ENCODE results near the gene BANF2.

The BANF2 gene

DNA sequence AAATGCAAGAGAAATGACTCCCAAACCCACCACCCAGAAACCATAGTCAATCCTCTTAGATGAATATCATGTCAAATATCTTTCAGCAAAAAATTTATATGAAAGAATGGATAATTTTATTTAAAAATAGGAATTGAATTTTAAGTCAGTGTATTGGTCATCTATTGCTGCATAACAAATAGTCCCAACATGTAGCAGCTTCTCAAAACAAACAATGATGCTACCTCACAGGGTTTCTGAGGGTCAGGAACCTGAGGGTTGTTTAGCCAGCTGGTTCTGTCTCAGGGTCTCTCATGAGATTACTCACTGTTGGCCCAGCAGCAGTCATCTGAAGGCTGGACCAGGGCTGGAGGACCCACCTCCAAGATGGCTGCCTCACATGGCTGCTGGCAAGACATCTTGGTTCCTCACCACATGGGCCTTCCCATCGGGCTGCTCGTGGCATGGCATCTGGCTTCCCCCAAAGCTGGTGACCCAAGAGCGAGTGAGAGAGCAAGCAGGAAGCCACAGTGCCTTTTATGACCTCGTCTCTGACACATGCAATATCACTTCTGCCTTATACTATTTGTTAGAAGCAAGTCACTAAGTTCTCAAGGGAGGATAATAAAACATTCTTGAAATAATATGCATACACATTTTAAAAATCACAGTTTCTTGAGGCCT is 36.3 kb downstream of the BANF2 start:
- DNase-seq: no peak

DNA sequence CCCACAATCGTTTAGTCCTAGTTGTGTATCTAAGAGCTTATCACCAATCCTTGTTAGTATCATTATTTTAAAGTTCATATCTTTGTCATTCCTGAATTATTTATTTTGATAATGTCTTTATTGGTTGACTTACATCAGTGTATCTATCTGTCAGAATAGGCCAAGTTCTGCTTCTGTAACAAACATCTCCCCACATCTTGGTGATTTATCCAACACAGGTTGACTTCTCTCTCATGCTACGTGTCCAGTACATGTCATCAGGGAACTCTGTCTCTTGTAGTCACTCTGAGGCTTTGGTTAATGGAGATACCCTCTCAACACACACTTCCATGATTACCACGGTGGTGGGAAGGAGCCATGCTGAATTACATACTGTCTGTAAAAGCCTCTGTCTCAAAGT is 38.4 kb downstream of the BANF2 start:
- no peak for DNase-seq

DNA sequence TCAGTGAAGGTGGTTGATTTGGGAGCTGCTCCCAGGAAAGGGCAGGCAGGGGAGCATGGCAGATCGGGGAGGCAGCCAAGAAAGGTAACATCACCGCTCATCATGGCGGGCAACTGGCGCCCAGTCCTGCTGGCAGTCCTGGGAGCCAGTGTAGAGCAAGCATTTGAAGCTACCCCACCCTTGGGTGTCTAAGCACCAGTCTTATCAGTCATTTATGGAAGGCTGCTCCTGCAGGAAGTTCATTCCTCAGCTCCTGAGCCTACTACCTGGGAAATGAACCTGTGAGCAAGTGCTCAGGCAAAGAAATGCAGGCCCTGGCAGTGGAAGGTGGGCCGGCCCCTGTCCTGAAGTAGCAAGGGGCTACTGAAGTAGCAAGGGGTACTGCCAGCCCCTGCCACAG is 41.5 kb downstream of the BANF2 start:
- no peak for DNase-seq

DNA sequence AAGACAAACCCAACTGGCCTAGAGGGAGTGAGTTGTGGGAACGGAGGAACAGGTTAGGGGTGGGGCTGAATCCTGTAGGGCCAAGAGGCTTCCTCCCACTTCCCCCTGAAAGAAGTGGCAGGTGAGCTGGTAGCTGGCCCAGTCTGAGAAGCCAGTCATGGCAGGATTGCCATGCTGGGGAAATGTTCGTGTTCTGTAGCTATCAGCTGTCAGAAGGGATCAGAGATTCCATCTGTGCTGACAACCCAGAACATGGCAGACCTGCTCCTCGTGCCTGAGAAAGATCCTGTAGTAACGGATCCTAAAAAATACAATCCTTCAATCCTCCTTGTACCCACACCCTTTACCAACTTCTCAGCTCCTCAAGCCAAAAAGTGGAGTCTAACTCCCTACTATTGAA is 43.0 kb downstream of the BANF2 start:
- no peak for DNase-seq

DNA sequence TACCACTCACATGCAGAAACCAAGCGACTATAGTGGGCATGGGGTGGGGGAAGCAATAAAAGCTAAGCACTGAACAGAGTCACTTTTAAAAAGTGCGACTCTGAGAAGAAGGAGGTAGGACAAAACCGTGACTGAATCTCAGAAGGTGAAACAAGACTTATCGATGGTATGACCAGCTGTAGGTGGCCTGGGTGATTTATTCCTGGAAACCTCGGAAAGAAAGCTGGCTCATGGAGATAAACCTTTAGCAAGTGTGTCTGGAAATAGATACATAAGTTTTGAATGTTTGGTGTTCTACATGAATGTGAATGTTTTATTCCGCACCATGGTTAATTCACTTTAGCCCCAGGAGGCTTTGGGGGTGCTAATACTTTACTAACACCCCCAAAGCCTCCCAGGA is 43.9 kb downstream of the BANF2 start:
- no peak for DNase-seq

DNA sequence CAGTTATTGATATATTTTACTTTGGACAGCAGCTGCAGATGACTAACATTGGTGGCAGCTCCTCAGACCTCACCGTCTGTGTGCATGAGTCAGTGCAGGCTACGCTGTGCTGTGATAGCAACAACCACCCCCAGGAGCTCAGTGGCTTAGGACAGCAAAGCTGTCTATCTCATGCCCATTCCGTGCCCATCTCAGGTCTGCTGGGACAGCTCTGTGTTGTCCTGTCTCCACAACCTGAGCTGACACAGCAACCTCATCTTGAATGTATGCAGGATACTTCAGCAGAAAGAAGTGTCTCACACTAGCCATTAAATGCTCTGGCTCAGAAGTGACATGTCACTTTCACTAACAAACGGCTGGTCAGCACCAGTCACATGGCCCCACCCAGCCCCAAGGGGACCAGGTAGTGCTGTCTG is 47.7 kb downstream of the BANF2 start:
- no peak for DNase-seq

DNA sequence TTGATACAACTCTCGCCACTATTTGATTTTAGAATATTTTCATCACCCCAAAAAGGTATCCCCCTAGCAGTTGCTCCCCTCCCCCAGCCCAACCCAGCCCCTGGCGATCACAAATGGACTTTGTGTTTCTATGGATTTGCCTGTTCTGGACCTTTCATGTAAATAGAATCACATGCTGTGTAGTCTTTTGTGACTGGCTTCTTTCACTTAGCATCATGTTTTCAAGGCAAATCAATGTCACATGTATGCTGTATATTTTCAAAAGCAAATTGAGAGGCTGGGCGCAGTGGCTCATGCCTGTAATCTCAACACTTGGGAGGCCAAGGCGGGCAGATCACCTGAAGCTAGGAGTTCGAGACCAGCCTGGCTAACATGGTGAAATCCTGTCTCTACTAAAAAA is 48.5 kb downstream of the BANF2 start:
- DNase-seq: no peak

DNA sequence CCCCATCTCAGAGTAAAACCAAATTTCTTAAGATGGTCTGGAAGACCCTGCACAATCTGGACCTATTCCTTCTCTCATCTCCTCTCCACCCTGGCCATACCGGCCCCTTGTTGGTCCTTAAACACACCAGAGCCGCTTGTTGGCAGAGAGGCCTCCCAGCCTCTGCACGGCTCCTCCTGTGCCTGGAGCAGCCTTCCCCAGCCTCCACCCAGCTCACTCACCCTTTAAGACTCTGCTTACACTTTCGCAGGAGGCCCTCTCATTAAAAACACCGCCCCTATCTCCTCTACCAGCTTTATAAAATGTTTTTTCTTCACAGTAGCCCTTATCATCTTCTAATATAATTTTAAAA is 49.8 kb downstream of the BANF2 start:
- DNase-seq: no peak

DNA sequence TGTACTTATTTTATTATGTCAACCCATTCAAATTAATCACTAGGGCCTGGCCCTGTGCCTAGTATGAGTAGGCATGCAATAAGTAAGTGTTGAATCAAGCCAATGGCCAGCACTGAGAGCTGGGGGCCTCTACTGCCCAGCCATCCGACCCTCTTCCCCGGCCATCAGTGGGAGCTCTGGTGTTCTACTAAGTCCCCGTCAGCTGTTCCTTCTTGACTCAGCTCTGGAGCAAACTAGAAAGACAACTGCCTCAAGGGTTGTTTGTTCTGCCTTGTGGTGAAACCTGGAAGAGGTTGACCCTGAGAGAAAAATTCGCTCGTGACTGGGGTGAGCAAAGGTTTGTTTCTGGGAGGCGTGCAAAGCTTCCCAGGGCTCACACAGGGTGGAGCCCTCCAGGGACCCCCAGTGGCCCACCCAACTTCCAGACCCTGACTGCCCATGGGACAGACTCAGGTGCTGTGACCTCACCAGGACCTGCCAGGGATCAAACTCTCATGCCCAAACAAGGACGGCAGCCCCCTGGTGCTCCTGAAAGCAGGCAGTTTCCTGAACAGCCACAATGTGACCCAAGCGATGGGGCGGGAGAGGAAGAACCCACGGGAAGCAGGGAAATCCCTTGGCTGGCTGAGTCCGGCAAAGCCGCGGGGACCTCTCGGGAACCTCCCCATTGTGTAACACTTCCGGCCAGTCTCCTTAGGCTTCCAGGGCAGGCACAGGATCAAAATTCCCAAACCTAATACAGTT is 50.4 kb downstream of the BANF2 start:
- no peak for DNase-seq

DNA sequence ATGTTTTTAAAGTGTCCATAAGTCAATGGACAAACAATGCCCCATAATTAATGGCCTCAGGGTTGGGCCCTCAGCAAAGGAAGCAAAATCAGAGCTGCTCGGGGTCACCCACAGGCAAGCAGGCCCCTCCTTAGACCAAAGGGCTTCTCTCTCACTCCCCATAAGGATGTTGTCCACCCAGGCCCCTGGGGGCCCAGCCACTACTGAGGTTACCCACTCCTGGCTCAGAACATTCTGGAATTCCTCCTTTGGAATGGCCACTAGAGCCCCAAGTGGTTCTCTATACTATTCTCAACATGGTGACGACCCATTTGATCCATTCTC is 50.9 kb downstream of the BANF2 start:
- no peak for DNase-seq

DNA sequence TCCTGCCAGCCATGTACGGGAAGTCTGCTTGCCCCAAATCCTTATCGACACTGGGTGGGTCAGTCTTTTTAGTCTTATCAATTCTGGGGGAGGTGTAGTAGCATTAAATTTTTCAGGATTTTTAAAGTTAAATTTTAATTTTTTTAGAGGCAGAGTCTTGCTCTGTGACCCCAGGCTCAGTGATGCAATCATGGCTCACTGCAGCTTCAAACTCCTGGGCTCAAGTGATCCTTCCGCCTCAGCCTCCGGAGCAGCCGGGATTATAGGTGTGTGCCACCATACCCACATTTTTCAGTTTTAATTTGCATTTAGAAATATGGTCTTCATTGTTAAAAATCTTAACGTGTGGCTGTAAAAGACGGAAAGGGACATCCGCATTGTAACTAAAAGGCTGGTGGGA is 51.9 kb downstream of the BANF2 start:
- DNase-seq: no peak

DNA sequence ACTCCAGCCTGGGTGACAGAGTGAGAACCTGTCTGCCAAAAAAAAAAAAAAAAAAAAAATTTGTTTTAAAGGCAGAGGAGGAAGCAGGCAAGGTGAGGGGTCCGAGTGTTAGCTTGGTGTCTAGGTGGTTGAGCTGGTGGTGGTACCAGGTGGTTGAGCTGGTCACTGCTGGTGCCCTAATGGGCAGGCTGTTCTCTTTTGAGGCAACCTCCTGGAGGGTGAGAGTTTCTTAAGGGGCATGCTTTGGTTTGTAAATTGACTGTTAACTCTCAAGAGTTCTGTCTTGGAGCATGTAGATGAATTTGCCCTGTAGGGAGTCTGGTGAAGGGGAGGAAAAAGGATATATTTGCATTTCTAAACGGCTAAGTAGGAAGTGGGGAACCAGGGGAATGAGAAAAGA is 52.7 kb downstream of the BANF2 start:
- no peak for DNase-seq

DNA sequence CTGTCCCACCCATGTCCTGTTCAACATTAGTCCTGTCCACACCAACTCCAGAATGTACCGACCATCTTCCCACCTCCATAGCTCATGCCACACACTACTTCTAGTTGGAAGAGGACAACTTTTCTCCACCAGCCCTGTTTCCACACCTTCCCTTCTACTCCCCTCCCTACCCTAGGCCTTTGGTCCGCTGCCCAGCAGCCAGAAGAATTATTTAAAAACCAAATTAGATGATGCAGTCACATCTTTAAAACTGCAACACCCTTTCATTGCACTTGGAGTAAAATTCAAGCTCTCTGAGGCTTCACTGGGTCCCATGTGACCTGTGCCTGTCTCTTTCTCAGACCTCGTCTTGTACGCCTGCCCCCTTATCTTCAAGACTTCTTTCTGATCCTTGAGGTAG is 53.8 kb downstream of the BANF2 start:
- DNase-seq: no peak

DNA sequence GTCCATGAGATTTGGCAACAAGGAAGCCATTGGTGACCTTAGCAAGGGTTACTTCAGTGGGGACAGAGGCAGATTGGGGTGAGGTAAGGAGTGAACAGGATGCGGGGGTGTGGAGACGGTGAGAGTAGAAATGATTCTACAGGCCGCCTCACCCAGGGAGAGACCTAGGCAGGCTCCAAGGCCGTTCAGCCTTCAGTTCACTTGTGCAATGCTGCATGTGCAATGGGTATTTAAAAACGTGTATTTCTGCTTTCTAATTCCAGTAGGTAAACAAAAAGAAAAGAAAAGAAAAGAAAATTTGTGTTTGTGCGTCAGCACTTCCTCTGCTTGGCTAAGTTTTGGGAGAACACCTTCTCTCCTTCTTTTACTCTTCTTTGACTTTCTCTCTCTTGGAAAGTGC is 56.8 kb downstream of the BANF2 start:
- DNase-seq: no peak

DNA sequence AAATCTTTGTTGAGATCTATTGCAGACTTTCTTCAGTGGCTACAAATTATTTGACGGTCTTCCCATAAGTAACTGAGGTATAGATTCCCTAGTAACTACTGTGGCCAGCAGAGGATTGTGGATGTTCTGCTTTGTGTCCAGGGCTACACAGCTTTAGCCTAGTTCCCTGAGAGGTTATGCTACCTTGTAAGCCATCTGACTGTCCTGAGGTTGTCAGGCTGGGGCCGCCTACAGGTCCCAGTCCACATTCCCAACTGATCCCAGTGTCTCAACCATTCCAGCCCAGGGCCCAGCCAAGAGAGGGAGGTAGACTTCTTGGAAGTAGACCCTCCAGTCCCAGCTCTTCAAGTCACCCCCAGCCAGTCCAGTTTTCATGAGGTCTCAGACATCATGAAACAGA is 57.7 kb downstream of the BANF2 start:
- no peak for DNase-seq

DNA sequence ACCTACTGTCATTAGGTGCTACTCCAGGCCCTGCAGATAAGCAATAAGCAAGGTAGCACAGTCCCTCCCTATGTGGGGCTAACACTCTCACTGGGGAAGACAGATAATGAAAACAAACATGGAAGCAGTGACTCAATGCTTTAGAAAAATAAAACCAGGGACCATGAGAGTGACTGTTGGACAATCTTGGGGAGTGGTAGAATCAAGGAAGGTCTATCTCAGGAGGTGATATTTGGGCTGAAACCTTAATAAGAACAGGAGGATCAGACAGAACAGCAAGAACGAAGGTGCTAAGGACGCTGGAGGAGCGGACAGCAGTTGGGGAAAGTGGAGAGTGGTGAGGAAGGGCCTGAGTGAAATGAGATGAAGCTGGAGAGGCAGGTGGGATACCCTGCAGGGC is 58.2 kb downstream of the BANF2 start:
- no peak for DNase-seq

DNA sequence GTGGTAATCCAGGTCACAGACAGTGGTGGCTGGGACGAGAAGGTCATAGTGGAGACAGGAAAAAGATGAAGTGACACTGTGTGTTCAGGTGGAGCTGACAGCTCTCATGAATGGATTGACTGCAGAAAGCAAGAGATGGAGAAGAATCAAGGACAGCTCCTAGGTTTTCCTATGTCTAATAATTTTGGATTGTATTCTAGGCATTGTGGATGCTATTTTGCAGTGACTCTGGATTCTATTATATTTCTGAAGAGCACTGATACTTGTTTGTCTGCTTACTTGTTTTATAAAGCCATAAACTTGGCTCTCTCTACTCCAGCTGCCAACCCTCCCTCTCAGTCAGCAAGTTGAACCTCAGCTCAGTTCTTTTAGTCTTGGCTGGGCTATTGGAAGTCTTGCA is 58.7 kb downstream of the BANF2 start:
- DNase-seq: no peak

DNA sequence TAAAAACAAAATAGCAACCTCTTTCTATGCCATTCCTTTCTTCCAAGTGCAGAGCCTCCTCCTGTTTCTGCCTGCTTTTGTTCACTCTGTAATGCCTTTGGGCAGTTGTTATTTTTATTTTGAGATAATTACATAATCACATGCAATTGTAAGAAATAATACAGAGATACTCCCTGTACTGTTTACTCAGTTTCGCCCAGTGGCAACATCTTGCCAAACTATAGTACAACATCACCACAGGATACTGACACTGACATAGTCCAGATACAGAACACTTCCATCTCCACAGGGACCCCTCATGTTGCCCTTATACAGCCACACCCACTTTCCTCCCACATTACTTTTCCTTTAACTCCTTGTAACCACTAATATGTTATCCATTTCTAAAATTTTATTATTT is 59.7 kb downstream of the BANF2 start:
- DNase-seq: no peak

DNA sequence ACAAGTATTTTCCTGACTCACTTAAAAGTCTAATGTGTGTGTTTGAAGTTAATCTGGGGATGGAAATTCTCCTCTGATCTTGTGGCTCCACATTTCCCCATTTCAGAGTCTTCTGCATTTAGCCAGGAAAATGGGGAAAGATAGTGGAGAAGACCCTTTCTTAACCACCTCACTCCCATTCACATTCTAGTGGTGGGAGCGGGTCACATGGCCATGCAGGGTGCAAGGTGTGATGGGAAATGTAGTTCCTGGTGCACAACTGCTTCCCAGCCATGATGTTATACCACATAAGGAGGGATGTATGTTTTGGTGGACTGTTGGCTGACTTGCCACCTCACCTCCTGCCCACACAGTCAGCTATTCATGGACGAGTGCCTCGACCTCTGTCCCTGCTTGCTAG is 61.8 kb downstream of the BANF2 start:
- DNase-seq: no peak

DNA sequence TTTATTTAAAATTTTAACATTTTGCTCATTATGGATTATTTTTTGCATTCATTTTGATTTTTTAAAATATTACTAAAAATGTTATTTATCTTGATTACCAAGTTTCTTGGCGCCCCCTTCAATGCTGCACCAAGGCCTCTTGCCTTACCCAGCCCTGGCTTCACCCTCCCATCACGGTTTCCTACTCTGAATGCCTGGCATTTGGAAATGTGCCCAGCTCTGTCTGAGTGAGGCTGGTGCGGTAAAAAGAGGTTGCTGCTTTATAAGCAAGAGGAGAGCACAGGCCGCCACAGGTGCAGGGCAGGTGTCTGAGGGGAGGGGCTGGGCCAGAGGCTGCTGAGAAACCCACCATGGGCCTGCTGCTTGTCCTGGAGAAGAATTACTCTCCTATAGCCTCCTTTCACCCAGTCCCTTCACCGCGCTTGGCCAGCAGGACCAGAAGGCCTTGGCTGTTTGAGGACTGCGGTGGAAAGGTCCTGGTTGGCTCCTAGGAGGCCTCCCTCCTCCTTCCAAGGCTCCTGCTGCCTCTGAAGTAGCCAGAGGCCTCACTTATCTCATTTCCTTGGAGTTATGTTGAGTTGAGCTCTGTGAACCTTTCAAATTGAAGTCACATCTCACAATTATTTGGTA is 62.6 kb downstream of the BANF2 start:
- no peak for DNase-seq

DNA sequence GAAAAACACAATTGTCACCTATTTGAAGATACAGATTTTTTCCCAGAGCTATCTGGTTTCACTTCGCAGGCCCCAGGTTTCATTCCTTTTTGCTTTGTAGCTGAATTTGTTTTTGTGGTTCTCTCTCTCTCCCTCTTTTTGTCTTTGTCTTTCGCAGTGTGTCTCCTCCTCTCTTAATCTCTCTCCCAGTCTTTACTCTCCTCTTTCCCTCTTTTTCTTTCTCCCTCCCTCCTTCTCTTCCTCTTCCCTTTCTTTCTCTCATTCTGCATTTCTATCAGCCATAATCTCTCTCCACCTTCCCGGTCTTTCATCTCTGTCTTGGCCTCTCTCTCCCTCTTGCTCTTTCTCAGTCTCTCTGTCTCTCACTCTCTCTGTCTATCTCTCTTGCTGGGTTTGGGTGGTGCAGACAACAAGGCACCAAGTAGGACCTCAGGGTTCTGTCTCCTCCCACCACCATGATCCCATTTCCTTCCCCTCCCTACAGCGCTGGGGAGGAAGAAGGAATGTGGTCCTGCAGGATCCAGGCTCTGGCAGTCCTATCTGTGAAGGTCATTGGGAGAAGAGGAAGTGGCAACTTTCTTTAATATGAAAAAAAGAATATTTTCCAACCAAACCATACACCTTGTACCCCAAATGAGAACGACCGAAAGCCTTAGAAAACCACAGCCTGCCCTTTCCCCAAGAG is 63.2 kb downstream of the BANF2 start:
- DNase-seq: no peak

DNA sequence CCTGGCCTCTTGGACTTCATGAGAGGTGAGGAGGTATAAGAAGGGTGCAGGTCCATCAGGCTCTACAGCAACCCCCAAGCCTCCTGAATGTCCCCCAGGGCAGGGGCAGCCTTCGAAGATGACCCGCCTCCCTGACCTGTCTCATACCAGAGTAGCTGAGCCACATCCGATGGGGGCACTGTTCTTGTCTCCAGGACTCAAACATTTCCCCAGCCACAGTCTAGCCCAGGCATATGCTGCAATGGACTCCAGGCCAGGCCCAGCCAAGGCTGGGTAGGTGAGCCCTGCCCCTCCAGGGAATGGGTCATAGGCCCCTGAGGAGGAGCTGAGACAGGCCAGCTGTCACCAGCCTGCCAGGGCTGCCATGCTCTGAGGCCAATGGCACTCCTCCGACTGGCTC is 65.3 kb downstream of the BANF2 start:
- no peak for DNase-seq

DNA sequence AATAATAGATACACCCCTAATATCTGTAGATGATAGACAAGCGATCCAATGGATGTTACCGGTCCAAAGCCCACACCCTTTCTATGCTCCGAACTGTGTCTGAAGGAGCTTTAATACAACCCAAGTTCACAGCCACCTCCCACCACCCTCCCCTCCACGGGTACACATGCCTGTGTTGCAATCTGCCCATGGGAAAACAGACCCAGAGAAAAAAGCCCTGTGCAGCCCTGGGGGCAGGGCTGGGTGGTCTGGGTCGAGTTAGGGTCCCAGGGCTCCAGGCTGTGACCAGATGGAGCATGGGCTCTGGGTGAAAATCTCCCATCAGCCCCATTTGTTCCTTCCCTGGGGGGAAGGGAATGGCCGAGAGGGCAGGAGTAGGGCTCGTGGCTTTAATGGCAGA is 65.8 kb downstream of the BANF2 start:
- DNase-seq: no peak

DNA sequence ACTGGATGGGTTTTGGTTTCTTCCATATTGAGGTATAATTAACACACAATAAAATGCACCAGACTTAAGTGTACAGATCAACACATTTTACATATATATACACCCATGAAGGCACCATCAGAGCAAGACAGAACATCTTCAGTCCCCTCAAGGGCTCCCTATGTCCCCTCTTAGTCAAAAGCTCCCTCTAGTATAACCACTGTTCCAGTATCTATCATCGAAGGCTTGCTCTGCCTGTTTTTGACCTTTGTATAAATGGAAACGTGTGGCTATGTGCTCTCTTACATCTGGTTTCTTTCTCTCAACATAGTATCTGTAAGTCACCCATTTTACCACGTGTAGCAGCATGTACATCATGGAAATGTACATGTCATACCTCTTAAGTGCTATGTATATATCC is 66.5 kb downstream of the BANF2 start:
- DNase-seq: no peak
